Activated CD8-positive, alpha-beta memory T cell treated with anti-CD3 and anti-CD28 coated beads for 48 hours (primary cell): ENCODE measurements around the gene CTNND2.
"Not testable (repeated sequence)": the region's sequence is repeated elsewhere in the genome, so short reads cannot be mapped to it uniquely, and the experiment has no call there.

Experiments used
- DNase-seq, 3 experiments: peaks; one replicate each; pipeline ENCODE4 v3.0.0-alpha.2; 2020; ENCODE audit warnings: low read depth in 2 of 3, low spot score in 2 of 3

The CTNND2 gene

DNA sequence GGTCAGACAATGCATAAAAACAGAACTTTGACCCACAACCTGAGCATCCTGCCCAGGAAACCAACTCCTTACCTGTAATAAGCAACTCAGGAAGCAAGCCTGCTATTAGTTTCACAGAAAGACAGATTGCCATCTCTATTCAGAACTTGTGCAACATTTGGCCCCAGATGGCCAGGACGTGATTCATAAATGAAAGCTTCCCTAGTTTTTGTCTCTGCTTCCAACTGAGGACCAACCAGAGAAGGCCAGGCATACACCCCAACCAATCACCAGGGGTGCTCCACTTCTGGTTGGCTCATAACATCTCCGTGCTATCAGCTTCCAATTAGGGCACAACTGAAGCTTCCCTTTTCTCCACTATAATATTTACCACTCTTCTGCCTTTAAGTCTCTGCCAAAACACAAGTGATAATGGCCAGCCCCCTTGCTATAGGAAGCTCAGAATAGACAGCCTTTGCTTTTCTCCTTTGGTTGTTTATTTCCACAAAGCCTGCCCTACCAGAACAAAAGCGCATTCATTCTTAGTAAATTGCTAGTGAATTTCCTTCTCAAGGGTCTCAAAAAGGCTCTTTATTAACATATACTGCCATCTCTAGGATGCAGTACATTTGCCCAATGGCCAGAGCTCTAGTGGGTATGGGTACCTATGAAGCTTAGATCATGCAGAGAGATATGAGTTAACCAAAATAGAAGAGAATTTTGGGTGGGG is 853.5 kb downstream of the CTNND2 start:
- no peak for DNase-seq

- DNase-seq = no peak
Measured at GRCh38 chr5:11048760-11049159, 855.5 kb downstream of the CTNND2 start.

- no peak for DNase-seq
Measured at GRCh38 chr5:11047625-11048024, 856.6 kb downstream of the CTNND2 start.

GRCh38 chr5:11047030-11047429 is 857.2 kb downstream of the CTNND2 start:
- DNase-seq = no peak

GRCh38 chr5:11046160-11046559 is 858.1 kb downstream of the CTNND2 start:
- no peak for DNase-seq

DNA sequence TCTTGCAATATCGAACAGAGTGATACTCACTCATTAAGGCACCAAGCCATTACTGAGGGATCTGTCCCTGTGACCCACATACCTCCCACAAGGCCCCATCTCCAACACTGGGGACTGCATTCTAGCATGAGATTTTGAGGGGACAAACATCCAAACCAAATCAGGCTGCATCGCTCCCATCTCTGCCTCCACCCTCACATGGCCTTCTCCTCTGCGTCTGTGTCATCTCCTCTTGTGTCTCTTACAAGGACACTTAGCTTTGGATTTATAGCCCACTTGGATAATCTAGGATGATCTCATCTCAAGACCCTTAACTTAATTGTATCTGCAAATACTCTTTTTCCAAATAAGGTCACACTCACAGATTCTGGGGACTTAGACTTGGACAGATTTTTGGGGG is 858.8 kb downstream of the CTNND2 start:
- DNase-seq = no peak

DNA sequence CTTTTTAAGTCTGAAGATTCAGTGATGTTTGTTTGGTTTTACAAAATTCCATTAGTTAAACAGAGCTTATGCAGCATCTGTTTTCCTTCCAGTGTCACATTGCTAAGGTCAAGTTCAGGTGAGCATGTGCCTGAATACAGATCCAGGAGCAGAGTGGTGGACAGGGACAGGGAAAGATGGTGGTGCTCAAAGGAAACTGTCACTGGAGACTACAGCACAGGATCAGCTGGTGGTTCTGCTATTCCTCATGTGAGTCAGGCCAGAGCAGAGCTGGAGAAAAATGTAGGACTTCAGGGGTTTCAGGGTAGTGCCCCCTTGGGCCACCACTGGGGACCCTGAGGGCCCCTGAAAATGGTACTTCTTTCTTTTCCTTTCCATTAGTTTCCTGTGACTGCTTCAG is 859.7 kb downstream of the CTNND2 start:
- no peak for DNase-seq

- DNase-seq = no peak
Measured at GRCh38 chr5:11043881-11044280, 860.4 kb downstream of the CTNND2 start.

DNA sequence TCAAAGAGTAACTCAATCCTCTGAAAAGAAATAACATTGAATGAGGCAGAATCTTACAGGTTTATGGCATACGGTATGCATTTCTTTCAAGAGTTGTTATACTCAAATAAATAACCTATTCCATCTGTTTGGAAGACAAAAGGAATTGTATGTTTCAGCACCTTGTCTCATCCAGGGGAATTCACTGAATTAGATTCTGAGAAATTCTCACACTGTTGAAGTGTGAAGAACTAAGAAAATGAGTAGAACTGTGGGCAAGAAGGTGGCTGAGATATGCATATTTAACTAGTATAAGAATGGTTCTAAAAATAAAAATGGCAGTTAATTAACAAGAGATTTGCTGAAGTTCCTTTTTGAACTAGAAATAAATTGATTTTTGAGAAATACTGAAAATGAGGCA is 863.9 kb downstream of the CTNND2 start:
- DNase-seq = no peak

GRCh38 chr5:11038772-11039171 is 865.5 kb downstream of the CTNND2 start:
- DNase-seq = no peak

- no peak for DNase-seq
Measured at GRCh38 chr5:11037941-11038340, 866.3 kb downstream of the CTNND2 start.

DNA sequence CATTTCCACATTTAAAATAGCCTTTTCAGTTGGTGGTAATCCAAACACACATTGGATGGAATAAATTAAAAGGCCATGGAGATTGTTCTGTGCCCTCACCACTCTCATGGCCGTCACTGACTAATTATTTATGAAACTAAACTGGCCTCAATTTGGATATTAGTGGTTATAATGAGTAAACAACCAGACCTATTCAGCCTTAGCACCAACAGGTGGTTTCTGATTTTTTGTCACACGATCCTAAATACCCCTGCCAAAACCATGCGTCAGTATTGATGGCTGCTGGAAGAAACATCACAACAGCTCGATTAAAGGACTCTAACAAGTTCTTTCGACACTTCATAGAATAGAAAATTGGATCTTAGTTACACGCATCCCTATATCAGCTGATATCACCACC is 867.2 kb downstream of the CTNND2 start:
- DNase-seq = no peak

DNA sequence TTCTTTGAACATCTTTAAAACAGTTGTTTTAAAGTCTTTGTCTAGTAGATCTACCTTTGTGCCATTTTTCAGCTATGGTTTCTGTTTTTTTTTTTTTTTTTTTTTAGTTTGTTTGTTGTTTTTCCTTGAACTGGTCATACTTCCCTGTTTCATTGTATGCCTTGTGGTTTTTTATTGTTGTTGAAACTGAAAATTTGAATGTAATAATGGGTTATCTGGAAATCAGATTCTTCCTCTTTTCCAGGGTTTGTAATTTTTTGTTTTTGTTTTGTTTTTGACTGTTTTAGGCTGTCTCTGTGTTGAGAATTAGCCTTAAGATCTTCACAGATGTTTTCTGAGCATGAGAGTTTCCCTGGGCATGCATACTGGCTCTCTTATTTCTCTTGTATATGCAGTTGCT is 873.6 kb downstream of the CTNND2 start:
- DNase-seq = no peak

GRCh38 chr5:11027660-11028059 is 876.6 kb downstream of the CTNND2 start:
- DNase-seq = no peak

DNA sequence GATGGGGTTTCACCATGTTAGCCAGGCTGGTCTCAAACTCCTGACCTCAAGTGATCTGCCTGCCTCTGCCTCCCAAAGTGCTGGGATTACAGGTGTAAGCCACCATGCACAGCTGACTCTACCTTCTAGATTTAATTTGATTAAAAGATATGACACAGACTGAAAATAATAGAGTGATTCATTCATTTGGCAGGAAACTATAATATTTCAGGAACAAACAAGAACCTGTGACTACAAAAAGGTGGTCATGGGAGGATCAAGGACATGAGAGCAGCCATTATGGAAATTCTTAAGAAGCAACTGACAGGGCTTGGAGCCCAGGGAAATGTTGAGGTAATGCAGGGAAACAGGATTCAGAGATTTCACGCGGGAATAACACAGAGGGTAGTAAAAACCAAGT is 877.7 kb downstream of the CTNND2 start:
- DNase-seq = no peak

DNA sequence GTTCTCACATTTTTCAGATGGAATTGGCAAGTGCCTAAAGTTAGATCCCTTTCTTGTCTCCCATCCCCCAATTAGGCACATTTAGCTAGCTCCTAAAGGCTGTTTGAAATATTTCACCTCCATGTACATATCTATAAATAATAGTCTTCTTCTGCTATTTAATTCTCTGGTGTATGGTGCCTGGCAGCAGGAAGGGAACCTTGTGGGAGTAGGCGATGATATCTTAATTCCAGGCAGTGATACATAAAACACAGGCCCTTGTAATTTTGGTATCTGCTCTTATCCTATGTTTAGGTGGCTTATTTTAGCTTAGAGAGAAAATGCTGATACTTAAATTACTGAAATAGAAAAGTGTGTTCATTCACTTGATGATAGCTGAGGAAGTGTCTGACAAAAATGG is 880.3 kb downstream of the CTNND2 start:
- DNase-seq = no peak

DNA sequence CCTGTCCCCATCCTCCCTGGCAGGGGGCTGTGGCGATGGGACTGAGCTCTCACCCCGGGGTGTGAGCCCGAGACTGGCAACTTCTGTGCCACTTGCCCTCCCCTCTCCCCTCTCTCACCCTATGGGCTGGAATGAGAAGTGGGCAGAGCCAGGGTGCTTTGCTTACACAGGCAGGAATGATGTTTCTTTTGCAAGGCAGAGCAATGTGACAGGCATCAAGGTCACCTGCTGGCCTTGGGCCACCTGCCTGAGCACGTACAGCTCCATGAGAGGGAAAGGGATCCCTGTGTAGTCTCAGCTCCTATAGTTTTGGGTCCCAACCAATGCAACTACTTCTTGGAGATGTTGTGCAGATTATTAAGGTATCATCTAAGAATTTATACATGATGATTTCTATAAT is 890.5 kb downstream of the CTNND2 start:
- no peak for DNase-seq

DNA sequence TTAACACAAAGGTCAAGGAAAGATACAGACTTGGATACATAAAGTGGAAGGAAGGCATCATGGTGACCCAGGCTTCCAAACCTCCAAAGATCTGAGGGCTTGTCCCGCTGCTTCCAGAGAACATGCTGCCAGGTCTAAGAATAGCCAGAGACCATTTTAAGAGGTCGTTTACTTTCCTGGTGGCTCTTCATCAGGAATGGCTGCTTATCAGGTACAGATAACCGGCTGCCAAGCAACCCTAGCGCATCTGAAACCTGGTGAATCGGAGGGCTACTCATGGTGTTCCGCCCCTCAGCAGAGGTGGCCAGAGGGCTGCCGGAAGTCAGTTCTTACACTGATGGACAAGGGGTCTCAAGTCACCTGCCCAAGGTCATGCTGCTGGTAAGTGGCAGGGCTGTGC is 892.0 kb downstream of the CTNND2 start:
- DNase-seq = no peak

GRCh38 chr5:11010429-11011210 is 893.6 kb downstream of the CTNND2 start:
- no peak for DNase-seq

DNA sequence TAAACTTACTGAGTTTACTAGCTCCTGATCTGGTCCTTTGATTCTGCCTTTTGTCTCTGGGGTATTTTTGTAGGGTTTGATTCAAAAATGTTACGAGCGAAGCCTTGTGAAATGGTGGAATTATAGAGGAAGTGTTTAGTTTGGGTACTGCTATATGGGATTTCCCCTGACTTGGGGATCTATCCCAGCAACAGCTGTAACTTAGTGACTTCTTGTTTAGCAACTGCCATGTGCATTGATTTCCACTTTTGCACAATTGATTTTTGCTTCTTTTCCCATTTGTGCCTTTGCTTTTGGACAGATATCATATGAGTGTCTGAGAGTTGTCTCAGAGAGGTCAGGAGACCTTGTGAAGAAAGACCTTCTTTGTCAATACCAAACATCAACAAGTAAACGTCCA is 894.7 kb downstream of the CTNND2 start:
- no peak for DNase-seq

DNA sequence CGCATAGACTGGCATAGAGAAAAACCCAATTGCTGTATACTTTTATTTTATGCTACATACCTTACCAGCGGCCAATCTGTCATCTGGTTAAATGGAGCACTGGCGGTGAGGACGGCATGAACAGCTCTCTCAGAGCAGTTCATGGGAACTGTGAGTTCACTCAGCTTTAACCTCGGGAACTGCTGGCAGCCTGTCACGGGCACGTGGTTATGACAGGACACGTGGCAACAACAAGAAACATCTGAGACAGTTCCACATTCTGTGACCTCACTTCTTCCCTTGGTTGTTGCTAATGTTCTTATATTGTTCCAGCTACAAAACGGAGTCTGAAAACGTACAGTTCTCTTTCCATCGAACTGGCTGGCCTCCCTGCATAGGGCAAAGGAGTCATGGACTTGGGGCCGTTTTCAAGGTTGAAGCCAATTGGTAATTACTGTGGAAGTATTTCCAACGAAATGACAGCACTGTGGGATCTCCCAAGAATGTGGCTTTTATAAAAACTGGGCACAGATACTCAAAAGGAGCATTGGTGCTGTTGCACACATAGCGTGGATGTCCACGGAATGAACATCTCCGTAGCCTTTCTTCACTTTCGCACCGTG is 896.9 kb downstream of the CTNND2 start:
- no peak for DNase-seq

DNA sequence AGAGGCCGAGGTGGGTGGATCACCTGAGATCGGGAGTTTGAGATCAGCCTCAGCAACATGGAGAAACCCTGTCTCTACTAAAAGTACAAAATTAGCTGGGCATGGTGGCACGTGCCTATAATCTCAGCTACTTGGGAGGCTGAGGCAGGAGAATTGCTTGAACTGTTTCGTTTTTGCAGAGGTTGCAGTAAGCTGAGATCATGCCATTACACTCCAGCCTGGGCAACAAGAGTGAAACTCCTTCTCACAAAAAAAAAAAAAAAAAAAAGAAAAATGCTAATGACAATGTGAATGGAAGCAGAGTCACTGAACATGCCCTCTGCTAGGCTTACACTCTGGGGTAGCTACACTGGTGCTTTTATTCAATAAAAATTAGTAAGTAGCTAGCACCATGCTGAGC is 899.7 kb downstream of the CTNND2 start:
- DNase-seq = not testable (repeated sequence)
